DOHH2 (cell line): ENCODE results near the gene TLX3.

Experiments used
- H3F3A ChIP-seq: fragments of 200-600 bp; sonication (generic), shearing (Covaris generic); 2 replicates; pipeline ENCODE4 v1.6.0; 2016; ENCODE audit warnings: antibody characterized with exemption, mild to moderate bottlenecking; ENCODE audit not compliant: control insufficient read depth, insufficient read depth
- H3K27ac ChIP-seq: fragments of 200-600 bp; sonication (generic); 2 replicates; pipeline ENCODE4 v1.5.1; 2014; ENCODE audit warnings: low read depth, mild to moderate bottlenecking, low read length, moderate library complexity
- H3K27me3 ChIP-seq: fragments of 200-600 bp; sonication (generic); 2 replicates; pipeline ENCODE4 v1.6.1; 2014; ENCODE audit warnings: mild to moderate bottlenecking, low read length, mixed read lengths; ENCODE audit not compliant: control insufficient read depth
- H3K36me3 ChIP-seq: fragments of 200-600 bp; sonication (generic); 2 replicates; pipeline ENCODE4 v1.6.1; 2014; ENCODE audit warnings: mild to moderate bottlenecking, low read length, moderate library complexity, mixed read lengths; ENCODE audit not compliant: control insufficient read depth
- H3K4me1 ChIP-seq: fragments of 200-600 bp; sonication (generic); 2 replicates; pipeline ENCODE4 v1.6.1; 2014; ENCODE audit warnings: mild to moderate bottlenecking, low read length, mixed read lengths; ENCODE audit not compliant: control insufficient read depth
- H3K4me2 ChIP-seq: fragments of 200-600 bp; sonication (generic); 2 replicates; pipeline ENCODE4 v1.6.0; 2014; ENCODE audit warnings: mild to moderate bottlenecking, low read length, moderate library complexity
- H3K4me3 ChIP-seq: fragments of 200-600 bp; sonication (generic); 2 replicates; pipeline ENCODE4 v1.5.1; 2014; ENCODE audit warnings: mild to moderate bottlenecking, low read length, mixed read lengths
- H3K79me2 ChIP-seq: fragments of 200-600 bp; sonication (generic); 2 replicates; pipeline ENCODE4 v1.6.1; 2014; ENCODE audit warnings: mild to moderate bottlenecking, low read length, mixed read lengths; ENCODE audit not compliant: control insufficient read depth
- H3K9me2 ChIP-seq: fragments of 200-600 bp; sonication (generic); replicated peaks from 2 replicates; pipeline ENCODE4 v1.6.1; 2014; ENCODE audit warnings: mild to moderate bottlenecking, low read length, mixed read lengths; ENCODE audit not compliant: control insufficient read depth
- H3K9me3 ChIP-seq: fragments of 200-600 bp; sonication (generic); 2 replicates; pipeline ENCODE4 v1.6.1; 2014; ENCODE audit warnings: antibody characterized with exemption, low read length, mixed read lengths; ENCODE audit not compliant: control insufficient read depth, insufficient read depth
- H4K20me1 ChIP-seq: fragments of 200-600 bp; sonication (generic); 2 replicates; pipeline ENCODE4 v1.6.0; 2014; ENCODE audit warnings: low read depth, mild to moderate bottlenecking, antibody characterized with exemption, low read length, moderate library complexity; ENCODE audit not compliant: control insufficient read depth, insufficient read depth
- EZH2phosphoT487 ChIP-seq: fragments of 200-600 bp; sonication (generic); IDR thresholded peaks from 2 replicates; pipeline ENCODE4 v1.6.1; 2017; ENCODE audit warnings: borderline replicate concordance, mild to moderate bottlenecking, antibody characterized with exemption, low read length, moderate library complexity, mixed read lengths
- TF ChIP-seq, protein P1 (sequence below): fragments of 200-600 bp; sonication (generic); IDR thresholded peaks from one replicate; pipeline ENCODE4 v1.5.1; 2014; ENCODE audit warnings: antibody characterized with exemption, mild to moderate bottlenecking, low read depth, low read length; ENCODE audit not compliant: poor library complexity, severe bottlenecking

TLX3 gene

DNA sequence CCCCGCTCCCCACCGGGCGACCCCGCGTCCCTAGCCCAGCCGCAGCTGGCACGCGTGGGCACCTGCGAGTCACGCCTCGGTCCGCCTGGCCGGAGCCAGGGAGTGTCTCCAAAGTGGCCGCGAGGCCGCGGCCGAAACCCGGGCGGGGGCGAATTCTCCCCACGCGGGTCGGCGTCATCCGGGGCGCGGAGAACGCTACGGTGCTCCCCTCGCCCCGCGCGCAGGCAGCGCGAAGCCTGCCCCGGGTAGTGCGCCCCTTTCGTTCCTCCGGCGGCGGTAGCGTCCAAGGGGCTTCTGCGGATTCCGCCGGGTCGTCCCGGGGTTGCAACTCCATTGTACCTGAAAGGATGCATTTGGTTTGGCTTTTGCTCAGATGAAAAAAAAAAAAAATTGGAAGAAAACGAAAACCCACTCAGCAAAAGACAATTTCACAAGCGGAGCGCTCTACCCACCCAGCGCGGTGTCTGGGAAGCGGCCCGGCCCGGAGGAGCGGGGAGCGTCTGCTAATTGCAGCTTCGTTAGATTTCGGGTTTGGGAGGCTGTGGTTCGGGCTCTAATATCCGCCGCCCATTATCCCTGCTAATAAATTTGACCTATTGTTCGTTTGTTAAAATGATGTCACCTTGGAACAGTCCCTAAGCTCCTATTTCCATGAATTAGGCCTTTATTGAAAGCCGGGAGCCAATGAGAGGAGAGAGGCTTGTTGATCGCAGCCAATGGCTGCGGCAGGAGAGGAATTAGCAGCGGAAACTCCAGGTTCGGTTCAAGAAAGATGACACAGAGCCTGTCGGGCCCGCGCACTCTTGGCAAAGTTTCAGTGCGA is at the start of gene TLX3:
TSS of gene TLX3 (plus strand) at position 796 of the 823 bp plus-strand sequence. CDS start 118 bp downstream, outside the sequence.
- no peak within 1 kb of the TSS for H3K4me2 ChIP-seq
- H4K20me1 ChIP-seq: no peaks in the 10 kb centered on the region
- H3K4me3 ChIP-seq: no peak within 1 kb of the TSS
- H3K27me3 ChIP-seq: peaks cover 11% of the 10 kb centered on the region
- no peak within 1 kb of the TSS for H3K27ac ChIP-seq
- H3K9me2 ChIP-seq: no peaks in the 10 kb centered on the region
- H3F3A ChIP-seq: no peaks in the 10 kb centered on the region
- no peaks in the 10 kb centered on the region for H3K4me1 ChIP-seq
- no peak for TF ChIP-seq EZH2phosphoT487
- TF ChIP-seq, protein P1, sequence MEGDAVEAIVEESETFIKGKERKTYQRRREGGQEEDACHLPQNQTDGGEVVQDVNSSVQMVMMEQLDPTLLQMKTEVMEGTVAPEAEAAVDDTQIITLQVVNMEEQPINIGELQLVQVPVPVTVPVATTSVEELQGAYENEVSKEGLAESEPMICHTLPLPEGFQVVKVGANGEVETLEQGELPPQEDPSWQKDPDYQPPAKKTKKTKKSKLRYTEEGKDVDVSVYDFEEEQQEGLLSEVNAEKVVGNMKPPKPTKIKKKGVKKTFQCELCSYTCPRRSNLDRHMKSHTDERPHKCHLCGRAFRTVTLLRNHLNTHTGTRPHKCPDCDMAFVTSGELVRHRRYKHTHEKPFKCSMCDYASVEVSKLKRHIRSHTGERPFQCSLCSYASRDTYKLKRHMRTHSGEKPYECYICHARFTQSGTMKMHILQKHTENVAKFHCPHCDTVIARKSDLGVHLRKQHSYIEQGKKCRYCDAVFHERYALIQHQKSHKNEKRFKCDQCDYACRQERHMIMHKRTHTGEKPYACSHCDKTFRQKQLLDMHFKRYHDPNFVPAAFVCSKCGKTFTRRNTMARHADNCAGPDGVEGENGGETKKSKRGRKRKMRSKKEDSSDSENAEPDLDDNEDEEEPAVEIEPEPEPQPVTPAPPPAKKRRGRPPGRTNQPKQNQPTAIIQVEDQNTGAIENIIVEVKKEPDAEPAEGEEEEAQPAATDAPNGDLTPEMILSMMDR: no peak
- H3K9me3 ChIP-seq: no peaks in the 10 kb centered on the region; the same call in 1 of the 2 replicates
- H3K36me3 ChIP-seq: no peaks in the 10 kb centered on the region
- H3K79me2 ChIP-seq: no peaks in the 10 kb centered on the region

DNA sequence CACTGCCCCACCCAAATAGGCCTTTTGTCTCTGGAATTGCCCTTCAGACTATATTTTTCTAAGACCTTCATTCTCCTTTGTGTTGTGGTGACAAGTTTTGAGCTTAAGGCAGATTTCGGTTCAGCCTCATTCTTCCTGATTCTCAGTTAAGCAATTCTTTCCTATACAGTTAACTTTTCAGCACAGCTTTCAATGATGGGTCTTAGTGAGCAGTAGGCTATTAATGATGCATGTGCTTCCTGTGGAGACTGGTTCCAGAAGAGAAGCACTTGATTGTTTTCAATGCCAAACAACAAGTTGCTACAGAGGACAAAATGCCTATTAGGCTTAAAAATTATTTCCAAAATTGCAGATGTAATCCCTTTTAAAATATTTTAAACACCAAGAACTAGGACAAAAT is 47.7 kb upstream of the TLX3 start:
- Histone ChIP-seq H3K4me3 (no peak overlapping the region), H3K79me2 (no peaks in the 10 kb centered on the region), H3K27ac (no peak overlapping the region), H3K27me3 (peaks cover 11% of the 10 kb centered on the region), H3K9me2 (no peaks in the 10 kb centered on the region), H3K4me2 (no peak overlapping the region), H3K4me1 (peaks cover 7% of the 10 kb centered on the region), H3F3A (no peaks in the 10 kb centered on the region), H3K36me3 (no peaks in the 10 kb centered on the region), H3K9me3 (no peaks in the 10 kb centered on the region), H4K20me1 (no peaks in the 10 kb centered on the region)
- no peak for TF ChIP-seq EZH2phosphoT487
- TF ChIP-seq, protein P1: no peak

DNA sequence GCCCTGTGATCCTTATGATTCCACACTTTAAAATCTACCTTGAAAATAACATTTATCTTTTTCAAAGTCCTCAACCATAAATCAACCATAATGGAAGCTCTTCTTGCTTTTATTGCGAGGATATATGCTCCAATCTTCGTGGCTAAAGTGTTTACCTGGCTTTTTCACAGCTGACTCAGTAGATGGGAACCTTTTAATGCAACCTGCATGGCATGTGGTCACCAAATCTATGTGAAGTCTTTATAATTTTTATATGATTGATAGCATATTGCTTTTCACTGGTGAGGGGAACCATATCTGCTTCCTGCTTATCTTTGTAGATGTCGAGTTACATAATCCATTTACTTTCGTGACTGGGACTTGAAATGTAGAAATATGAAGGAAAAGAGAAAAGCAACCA is 47.1 kb upstream of the TLX3 start:
- Histone ChIP-seq H3K79me2 (no peaks in the 10 kb centered on the region), H3K27me3 (peaks cover 11% of the 10 kb centered on the region), H3K4me1 (peaks cover 7% of the 10 kb centered on the region), H3K4me2 (no peak overlapping the region), H3K36me3 (no peaks in the 10 kb centered on the region), H3K27ac (no peak overlapping the region), H3F3A (no peaks in the 10 kb centered on the region), H4K20me1 (no peaks in the 10 kb centered on the region), H3K9me3 (no peaks in the 10 kb centered on the region), H3K9me2 (no peaks in the 10 kb centered on the region), H3K4me3 (no peak overlapping the region)
- no peak for TF ChIP-seq EZH2phosphoT487
- TF ChIP-seq, protein P1: no peak
